Measurements from ENCODE around the gene PIBF1.
"Not testable (repeated sequence)": the region's sequence is repeated elsewhere in the genome, so short reads cannot be mapped to it uniquely, and the experiment has no call there.

The PIBF1 gene

DNA sequence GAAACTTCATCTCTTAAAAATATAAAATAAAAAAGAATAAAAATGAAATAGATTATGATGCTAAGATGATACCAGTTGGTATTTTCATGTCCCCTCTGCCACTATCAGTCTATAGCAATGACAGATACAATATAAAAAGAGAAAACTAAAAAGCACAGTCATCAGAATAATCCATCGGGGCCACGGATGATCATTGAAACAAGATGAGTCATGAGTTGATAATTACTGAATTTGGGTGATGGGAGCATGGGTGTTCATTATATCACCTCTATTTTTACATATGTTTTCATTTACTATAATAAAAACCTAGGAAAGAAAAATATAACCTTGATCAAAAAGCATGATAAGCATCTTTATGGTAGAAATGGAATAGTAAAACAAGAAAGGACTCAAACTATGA, 41.1 kb downstream of the PIBF1 start:
- no peak for DNase-seq

DNA sequence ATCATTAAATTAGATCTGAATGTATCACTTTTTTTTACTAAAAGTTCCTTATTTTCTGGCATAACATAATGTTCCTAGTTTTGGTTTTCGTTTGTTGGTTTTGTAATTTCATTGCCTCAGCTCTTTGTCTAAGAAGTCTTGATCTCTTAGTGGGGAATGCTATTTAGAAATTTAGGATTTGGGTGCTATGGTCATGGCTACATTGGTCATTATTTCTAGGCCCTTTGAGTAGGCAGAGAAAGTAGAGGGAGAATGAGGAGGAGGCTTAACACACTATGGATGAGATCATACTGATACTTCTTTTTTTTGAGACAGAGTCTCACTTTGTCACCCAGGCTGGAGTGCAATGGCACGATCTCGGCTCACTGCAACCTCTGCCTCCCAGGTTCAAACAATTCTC, 41.8 kb downstream of the PIBF1 start:
- DNase-seq, result no peak

DNA sequence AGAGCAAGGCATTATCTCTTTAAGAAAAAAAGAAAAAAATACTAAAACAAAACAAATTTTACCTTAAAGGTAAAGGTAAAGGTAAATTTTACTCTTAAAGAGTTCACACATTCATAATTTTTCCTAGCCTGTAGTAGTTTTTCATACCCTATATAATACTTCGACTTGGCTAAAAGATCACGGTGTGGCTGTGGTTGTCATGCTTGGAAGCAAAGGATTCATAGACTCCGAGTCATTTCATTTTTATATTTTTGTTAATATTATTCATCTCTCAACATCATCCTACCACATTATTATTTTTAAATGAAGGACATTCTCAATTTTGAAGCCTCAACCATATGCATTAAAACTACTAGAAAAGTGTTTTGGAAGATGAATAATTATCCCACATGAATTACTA, 52.7 kb downstream of the PIBF1 start:
- DNase-seq, result no peak

DNA sequence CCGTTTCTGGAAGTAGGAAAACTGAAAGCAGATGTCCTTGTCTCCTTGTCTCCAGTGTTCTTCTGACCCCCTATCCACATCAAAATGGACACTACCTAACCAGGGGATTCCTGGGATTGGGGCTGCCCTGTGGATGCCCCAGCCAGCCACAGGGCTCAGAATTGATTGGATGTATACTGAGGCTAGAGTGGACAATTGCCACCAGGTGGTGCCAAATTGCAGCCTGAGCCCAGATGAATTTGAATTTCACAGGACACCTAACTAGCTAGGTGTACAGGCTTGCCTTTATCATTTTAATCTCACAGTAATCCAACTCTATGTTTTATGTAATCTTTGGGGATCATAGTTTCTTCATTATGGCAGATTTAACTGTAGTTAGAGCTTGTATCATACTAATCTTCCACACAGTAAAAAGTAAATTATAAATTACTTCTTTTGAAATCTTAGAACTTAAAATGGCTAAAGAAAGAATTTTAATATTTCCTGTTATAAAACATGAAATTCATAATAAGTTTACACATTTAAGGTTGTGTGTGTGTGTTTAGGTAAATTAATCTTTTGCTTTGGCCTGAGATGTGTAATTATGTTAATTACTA, 58.0 kb downstream of the PIBF1 start:
- DNase-seq, result peak in 5 of 51 donors; percentile 1 to 13 (median 6)

DNA sequence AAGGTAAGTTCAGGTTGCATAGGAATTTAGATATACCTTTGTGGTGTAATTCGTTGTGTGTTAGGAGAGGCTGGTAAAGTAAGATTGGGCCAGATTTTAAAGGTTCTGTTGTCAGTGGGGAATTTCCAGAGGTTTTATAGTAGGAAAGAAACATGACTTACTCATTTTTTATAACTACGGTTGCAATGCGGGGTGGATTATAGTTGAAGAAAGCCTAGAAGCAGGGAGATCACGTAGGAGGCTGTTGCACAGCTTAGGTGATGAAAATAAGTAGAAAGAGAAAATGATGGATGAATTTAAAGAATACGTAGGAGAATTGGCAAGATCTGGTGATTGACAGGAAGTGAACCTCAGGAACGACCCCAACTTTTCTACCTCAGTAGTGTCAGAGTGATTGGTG, 61.1 kb downstream of the PIBF1 start:
- no peak for DNase-seq

DNA sequence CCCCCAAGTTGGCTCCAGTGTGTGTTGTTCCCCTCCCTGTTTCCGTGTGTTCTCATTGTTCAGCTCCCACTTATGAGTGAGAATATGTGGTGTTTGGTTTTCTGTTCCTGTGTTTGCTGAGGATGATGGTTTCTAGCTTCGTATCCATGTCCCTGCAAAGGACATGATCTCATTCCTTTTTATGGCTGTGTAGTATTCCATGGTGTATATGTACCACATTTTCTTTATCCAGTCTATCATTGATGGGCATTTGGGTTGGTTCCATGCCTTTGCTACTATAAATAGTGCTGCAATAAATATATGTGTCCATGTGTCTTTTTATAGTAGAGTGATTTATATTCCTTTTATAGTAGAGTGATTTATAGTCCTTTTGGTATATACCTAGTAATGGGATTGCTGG, 63.2 kb downstream of the PIBF1 start:
- DNase-seq, result not testable (repeated sequence)

DNA sequence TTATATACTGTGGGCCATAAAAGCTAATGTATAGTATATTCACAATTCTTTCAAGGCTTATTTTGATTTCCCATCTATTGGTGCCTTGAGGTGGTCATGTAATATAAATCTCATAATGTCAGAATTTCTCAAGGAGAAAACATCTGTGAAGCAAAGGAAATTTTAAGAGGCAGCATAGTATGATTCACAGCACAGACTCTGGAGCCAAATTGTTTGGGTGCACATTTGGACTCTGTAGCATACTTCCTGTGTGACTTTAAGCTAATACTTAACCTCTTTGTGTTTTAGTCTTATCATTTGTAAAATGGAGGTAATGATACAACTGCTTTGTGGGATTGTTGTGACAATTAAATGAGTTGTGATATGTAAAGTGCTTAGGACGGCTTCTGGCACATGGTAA, 67.6 kb downstream of the PIBF1 start:
- no peak for DNase-seq

DNA sequence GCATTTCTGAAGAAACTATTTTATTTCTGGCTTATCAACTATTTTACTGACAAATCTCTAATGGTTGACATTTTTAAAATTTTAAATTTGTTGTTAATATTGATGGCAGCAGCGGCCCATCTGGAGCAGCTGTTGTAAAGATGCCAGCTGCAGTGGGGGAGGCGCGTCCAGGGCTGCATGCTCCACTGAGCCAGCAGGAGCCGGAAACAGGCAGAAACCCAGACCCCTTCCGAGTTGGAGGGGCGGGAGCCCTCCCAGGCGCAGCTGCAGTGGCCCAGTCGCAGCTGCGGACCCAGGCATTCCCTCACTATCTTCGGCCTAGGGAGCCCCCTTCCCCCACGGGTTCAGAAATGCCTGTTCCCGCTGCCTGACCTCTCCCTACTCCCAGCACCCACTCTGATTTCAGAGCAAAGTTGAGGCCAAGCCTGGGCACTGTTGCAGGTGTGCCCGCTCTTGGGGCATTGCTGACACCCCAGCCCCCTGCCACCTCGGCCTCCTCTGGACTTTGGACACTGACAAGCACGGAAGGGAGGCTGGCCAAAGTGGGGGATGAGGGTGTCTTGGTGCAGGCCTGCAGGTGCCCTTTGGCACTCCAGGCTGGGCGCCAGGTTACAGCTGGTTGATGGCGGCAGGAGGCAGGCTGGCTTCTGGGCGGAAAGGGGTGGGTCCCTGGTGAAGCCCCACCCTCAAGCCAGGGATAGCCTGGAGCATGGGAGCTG, 69.2 kb downstream of the PIBF1 start:
- DNase-seq, result no peak

DNA sequence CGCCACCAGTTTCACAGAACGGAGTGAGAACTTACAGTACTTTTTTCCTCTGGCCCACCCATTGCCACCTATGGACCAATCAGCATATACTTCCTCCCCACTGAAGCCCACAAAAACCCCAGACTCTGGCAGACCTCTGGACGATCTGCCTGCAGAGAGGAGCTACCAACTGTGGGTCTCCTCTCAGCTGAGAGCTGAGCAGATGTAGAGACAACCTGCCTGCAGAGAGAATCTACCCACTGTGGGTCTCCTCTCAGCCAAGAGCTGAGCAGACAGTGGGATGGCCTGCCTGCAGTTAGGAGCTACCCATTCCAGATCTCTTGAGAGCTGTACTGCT, 69.7 kb downstream of the PIBF1 start:
- no peak for DNase-seq

DNA sequence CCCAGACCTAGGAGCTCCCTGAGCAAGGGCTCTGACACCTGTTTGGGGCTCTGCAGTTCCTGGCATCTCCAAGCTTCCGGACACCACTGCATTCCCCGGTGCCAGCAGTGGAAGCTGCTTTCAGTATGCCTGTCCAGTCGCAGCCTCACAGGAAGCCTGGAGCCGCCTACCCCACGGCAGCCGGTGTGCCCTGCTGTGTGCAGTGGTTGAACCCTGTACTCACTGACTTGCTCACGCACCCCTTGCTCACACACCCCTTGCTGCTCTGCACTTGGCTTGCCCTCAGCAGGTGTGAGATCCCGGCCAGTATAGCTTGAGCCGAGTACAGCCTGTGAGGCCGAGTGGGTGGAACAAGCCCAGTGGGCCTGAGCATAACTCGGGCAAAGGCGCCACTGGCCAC, 70.3 kb downstream of the PIBF1 start:
- no peak for DNase-seq

DNA sequence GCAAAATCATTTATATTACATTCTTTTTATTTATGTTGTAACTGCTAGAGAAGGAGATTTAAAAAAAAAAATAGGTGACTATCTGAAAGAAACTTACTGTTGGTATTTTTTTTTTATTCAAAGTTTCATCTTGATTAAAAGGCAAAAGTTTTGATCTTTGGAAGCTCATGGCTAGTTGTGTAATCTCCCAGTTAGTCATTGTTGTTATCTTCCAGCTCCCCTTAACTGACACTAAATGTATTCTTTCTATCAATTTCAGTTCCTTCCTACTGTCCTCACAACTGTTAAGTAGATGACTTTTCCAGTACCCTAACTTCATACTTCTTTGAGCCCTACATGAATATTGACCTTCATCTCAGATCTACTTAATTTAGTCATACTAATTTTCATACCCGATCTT, 71.1 kb downstream of the PIBF1 start:
- DNase-seq, result no peak

DNA sequence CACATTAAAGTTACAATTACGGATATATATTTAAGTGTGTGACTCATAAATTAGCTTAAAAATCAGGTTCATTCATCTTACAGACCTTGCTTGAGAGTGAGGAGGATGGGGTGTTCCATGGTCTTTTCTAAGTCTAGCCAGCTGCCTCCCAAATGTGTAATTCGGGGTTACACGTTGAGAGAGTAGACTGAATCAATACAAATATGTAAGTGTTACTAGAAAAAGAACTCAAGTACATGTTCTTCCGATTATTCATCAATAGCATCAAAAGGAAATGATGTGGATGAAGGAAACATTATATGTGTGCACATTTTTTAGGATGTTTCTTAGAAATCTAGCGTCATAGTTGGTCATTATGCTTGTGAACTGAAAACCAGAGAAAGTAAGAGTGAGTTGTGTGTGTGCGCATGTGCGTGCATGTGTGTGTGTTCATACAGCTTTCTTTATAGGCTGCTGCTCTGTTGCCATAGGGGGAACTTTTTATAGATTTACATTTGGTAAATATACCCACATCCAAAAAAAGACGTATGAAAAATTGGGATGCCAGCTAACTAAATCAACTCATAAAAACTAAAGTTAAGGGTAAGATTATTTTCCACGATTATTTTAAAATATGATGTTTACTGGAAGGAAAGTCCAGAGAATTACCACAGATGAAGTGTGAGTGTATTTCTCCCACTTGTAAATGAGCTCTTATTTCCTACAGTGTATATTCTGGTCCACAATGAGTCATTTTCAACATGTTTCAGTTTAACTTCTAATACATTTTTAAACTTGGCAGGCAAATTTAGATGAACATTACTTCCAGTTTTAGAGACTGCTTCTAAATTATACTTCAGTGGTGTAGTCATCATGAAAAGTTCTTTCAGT, 82.4 kb downstream of the PIBF1 start:
- DNase-seq, result no peak

DNA sequence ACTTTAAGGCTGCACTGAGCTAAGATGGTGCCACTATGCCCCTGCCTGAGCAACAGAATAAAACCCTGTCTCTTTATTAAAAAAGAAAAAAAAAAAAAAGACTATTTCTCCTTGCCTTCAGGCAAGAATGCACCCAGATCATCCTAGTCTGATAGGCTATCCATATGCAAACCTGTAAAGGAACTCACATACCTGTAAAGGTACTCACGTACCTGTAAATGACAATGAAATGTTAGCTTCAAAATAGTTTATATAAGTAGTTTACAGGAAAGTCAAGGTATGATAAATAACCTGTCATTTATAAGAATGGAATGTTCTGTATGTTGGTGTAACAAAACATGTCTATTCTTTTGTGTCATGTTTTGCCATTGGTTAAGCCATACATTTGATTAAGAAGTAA, 86.3 kb downstream of the PIBF1 start:
- no peak for DNase-seq

DNA sequence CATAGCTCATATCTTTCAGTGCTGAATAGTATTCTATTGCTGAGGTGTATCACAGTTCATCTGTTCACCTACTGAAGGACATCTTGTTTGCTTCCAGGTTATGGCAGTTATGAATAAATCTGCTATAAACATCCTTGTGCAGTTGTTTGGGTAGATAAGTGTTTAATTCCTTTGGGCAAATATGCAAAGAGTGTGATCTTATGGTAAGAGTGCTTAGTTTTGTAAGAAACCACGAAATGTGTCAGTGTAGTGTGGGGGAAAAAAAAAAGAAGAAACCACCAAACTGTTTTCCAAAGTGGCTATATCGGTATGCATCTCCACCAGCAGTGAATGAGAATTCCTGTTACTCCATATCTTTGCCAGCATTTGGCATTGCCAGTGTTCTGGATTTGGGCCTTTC, 93.3 kb downstream of the PIBF1 start:
- DNase-seq, result no peak

DNA sequence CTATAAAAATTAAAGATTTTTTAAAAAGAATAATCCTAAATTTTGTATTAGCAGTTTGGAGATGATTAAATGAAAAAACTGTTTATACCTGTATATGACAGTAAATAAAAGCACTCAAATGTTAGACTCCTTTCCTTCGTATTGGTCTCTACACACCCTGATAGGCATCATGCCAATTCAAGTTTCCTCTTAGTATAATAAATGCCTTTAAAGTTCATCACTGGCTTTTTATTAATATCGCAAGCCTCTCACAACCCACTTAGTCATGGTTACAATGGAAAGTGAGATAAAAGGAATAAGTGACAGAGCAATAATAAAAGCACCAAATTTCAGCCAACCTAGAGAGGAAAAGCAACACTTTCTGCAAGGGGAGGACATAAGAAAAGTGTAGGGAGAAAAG, 102.2 kb downstream of the PIBF1 start:
- no peak for DNase-seq

DNA sequence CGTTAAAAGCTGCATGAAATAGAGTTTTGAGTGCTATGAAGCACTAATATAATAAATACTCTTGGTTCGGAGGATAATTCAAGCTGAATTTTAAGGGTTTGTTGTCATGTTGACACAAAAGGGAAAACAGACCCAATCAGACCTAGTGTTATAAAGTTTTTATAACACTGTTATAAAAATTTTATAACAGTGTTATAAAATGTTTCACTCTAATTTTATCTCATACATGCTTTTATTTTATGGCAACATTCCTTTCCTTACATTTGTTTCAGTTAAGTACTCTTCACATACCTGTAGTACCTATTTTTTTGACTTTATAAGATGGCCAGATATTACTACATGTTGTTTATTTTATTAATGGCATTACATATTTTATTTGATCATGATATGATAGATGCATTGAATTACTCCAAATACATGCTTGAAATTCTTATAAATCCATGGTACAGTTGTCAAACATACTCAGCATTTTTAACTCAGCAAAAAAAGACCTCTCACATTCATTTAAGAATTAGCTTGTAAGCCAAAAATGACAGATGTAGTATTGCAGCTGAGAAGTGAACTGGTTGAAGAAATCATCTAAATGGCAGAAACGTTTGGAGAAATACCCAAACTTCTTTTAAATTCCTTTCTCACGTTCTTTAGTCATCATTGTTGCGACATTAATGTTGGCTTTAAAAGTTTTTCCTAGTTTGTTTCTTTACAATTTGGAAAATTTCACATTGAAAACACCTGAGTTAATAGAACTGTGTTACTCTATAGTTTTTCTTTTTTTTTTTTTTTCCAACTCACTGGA, 104.5 kb downstream of the PIBF1 start:
- DNase-seq, result no peak

DNA sequence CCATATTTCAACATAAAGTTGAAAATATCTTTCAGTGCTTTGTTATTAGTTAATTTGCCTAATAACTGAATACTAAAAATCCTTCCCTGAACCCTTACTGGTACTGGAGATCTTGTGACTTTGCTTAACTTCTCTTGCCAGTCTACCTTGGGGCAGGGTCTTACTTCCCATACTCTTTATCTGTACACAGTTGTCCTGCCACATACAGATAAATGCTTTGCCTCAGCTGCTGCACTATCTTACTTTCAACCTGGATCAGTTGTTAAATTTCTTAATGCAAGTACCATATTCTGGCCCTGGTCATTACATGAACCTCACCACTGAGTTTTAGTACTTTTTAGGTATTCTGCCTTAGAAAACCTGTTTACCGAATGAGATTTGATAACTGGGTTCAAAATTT, 107.6 kb downstream of the PIBF1 start:
- DNase-seq, result no peak

DNA sequence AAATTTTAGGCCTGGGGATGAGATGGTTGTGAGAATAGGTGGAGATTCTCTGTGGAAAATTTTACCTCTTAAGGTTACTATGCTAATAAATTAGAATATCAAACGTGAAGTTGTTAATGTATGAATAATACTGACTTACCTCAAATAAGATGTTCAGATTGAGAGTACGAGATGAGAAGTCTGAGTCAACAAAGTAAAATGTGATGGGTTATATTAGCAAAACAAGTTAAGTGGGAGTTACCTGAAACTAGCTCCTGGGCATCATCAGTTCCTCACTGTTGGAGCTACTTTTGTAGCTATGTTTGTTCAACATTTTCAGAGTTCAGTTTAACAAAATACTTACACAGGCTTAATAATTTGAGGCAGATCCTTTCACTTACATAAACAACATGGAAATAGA, 108.6 kb downstream of the PIBF1 start:
- no peak for DNase-seq

DNA sequence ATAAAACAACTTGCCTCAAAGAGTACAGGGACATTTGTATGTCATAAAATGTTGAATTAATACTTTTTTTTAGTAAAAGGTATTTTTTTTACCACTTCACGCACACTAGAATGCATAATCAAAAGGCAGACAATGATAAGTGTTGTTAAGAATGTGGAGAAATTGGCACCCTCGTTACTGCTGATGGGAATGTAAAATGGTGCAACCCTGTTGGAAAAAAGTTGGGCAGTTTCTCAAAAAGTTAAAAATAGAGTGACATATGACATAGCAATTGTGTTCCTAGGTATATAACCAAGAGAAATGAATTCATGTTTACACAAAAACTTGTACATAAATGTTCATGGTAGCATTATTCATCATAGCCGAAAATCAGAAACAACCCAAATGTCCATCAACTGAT, 109.5 kb downstream of the PIBF1 start:
- no peak for DNase-seq

DNA sequence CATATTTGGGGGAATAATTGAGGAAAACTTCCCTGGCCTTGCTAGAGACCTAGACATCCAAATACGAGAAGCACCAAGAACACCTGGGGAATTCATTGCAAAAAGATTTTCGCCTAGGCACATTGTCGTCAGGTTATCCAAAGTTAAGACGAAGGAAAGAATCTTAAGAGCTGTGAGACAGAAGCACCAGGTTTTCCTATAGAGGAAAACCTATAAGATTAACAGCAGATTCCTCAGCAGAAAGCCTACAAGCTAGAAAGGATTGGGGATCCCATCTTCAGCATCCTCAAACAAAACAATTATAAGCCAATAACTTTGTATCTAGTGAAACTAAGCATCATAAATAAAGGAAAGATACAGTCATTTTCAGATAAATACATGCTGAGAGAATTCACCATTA, 114.9 kb downstream of the PIBF1 start:
- DNase-seq, result no peak

DNA sequence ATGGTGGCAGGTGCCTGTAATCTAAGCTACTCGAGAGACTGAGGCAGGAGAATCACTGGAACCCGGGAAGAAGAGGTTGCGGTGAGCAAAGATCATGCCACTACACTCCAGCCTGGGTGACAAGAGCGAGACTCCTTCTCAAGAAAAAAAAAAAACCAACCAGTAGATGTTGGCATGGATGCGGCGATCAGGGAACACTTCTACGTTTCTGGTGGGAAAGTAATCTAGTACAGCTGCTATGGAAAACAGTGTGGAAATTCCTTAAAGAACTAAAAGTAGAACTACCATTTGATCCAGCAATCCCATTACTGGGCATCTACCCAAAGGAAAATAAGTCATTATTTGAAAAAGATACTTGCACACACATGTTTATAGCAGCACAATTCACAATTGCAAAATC, 119.6 kb downstream of the PIBF1 start:
- DNase-seq, result not testable (repeated sequence)

DNA sequence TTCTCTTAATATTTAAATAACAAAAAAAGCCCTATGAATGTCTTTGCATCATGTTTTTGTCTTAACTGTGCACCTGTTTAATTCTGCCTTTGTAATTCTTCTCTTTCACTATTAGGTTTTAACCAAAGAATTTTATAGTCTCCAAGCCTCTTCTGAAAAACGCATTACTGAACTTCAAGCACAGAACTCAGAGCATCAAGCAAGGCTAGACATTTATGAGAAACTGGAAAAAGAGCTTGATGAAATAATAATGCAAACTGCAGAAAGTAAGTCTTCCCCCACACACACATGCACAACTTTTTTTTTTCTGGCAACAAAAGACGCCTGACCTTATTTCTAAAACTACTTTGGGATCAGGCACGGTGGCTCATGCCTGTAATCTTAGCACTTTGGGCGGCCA, 126.5 kb downstream of the PIBF1 start:
- no peak for DNase-seq
